SK-N-SH treated with all-trans-retinoic acid at 6 μM for 48 hours (cell line): ENCODE results near the gene LCE6A.

Experiments used
- ATAC-seq: fragments of 200-7000 bp; cut with Tn5 transposase; 3 replicates; pipeline ENCODE4 v1.9.1; 2020; ENCODE audit warnings: mild to moderate bottlenecking, moderate library complexity
- ARNTL ChIP-seq: fragments of 450-650 bp; formaldehyde crosslinking; IDR thresholded peaks from 2 replicates; pipeline ENCODE4 v1.5.0; 2020; ENCODE audit warnings: low read depth, mild to moderate bottlenecking, moderate library complexity, borderline replicate concordance
- BACH2 ChIP-seq: fragments of 250-450 bp; sonication (Bioruptor Pico); IDR thresholded peaks from 2 replicates; pipeline ENCODE4 v1.9.0; 2021; ENCODE audit warnings: mild to moderate bottlenecking, borderline replicate concordance
- CREB5 ChIP-seq: fragments of 250-450 bp; sonication (Bioruptor Pico); IDR thresholded peaks from 2 replicates; pipeline ENCODE4 v1.5.1; 2020; ENCODE audit warnings: low read depth, mild to moderate bottlenecking, moderate library complexity
- CSDC2 ChIP-seq: fragments of 250-450 bp; sonication (Bioruptor Pico); IDR thresholded peaks from 2 replicates; pipeline ENCODE4 v1.5.0; 2020; ENCODE audit warnings: mild to moderate bottlenecking, moderate library complexity
- CSRNP3 ChIP-seq: fragments of 250-450 bp; sonication (Bioruptor Pico); IDR thresholded peaks from 2 replicates; pipeline ENCODE4 v1.5.1; 2021; ENCODE audit warnings: mild to moderate bottlenecking, moderate library complexity
- ESRRG ChIP-seq: fragments of 250-450 bp; sonication (Bioruptor Pico); IDR thresholded peaks from 2 replicates; pipeline ENCODE4 v1.6.1; 2021; ENCODE audit warnings: mild to moderate bottlenecking
- GLIS3 ChIP-seq: fragments of 250-450 bp; sonication (Bioruptor Pico); IDR thresholded peaks from 2 replicates; pipeline ENCODE4 v1.5.0; 2020; ENCODE audit warnings: mild to moderate bottlenecking, moderate library complexity
- ISL1 ChIP-seq: fragments of 250-450 bp; sonication (Bioruptor Pico); IDR thresholded peaks from 2 replicates; pipeline ENCODE4 v2.1.2; 2022; ENCODE audit warnings: mild to moderate bottlenecking, moderate library complexity
- OSR1 ChIP-seq: fragments of 250-450 bp; sonication (Bioruptor Pico); IDR thresholded peaks from 2 replicates; pipeline ENCODE4 v1.8.0; 2022; ENCODE audit warnings: moderate library complexity, mild to moderate bottlenecking, inconsistent platforms
- PATZ1 ChIP-seq: fragments of 250-450 bp; sonication (Bioruptor Pico); IDR thresholded peaks from 2 replicates; pipeline ENCODE4 v1.8.0; 2020; ENCODE audit warnings: mild to moderate bottlenecking, moderate library complexity, borderline replicate concordance
- POU6F1 ChIP-seq: fragments of 250-450 bp; sonication (Bioruptor Pico); IDR thresholded peaks from 2 replicates; pipeline ENCODE4 v1.8.0; 2021; ENCODE audit warnings: low read depth, mild to moderate bottlenecking, moderate library complexity, borderline replicate concordance
- PPARA ChIP-seq: fragments of 250-450 bp; sonication (Bioruptor Pico); IDR thresholded peaks from 2 replicates; pipeline ENCODE4 v1.5.0; 2020; ENCODE audit warnings: mild to moderate bottlenecking, borderline replicate concordance
- RARB ChIP-seq: fragments of 250-450 bp; sonication (Bioruptor Pico); IDR thresholded peaks from 2 replicates; pipeline ENCODE4 v1.8.0; 2021; ENCODE audit warnings: mild to moderate bottlenecking, moderate library complexity
- SNAI2 ChIP-seq: fragments of 250-450 bp; sonication (Bioruptor Pico); IDR thresholded peaks from 2 replicates; pipeline ENCODE4 v1.5.0; 2020; ENCODE audit warnings: mild to moderate bottlenecking, moderate library complexity
- TCF4 ChIP-seq: fragments of 250-450 bp; sonication (Bioruptor Pico); IDR thresholded peaks from 2 replicates; pipeline ENCODE4 v1.8.0; 2021; ENCODE audit warnings: mild to moderate bottlenecking, moderate library complexity, borderline replicate concordance
- TOX ChIP-seq: fragments of 250-450 bp; sonication (Bioruptor Pico); IDR thresholded peaks from 2 replicates; pipeline ENCODE4 v1.8.0; 2021; ENCODE audit warnings: mild to moderate bottlenecking, moderate library complexity, borderline replicate concordance
- TSHZ2 ChIP-seq: fragments of 250-450 bp; sonication (Bioruptor Pico); IDR thresholded peaks from 2 replicates; pipeline ENCODE4 v1.5.0; 2020; ENCODE audit warnings: mild to moderate bottlenecking, moderate library complexity
- ZC3H10 ChIP-seq: fragments of 250-450 bp; sonication (Bioruptor Pico); IDR thresholded peaks from 2 replicates; pipeline ENCODE4 v1.5.1; 2021; ENCODE audit warnings: mild to moderate bottlenecking, moderate library complexity
- ZFP3 ChIP-seq: fragments of 250-450 bp; sonication (Bioruptor Pico); IDR thresholded peaks from 2 replicates; pipeline ENCODE4 v1.5.0; 2020; ENCODE audit warnings: mild to moderate bottlenecking, moderate library complexity
- ZNF565 ChIP-seq: fragments of 450-650 bp; formaldehyde crosslinking; conservative IDR thresholded peaks from 2 replicates; pipeline ENCODE4 v1.5.0; 2020; ENCODE audit warnings: low read depth, mild to moderate bottlenecking, moderate library complexity
- ZNF70 ChIP-seq: fragments of 450-650 bp; formaldehyde crosslinking; IDR thresholded peaks from 2 replicates; pipeline ENCODE4 v1.5.0; 2020; ENCODE audit warnings: mild to moderate bottlenecking, moderate library complexity

LCE6A gene

GRCh38 chr1:152817309-152817708 is 25.3 kb upstream of the LCE6A start:
- TF ChIP-seq TOX: no peak
- TF ChIP-seq BACH2 (CRISPR knock-in tag): no peak
- TF ChIP-seq POU6F1 (CRISPR knock-in tag): no peak
- TF ChIP-seq SNAI2: no peak
- no peak for TF ChIP-seq TCF4 (CRISPR knock-in tag)
- TF ChIP-seq ISL1 (CRISPR knock-in tag): no peak
- no peak for TF ChIP-seq CSDC2 (CRISPR knock-in tag)
- no peak for TF ChIP-seq RARB
- TF ChIP-seq ESRRG (CRISPR knock-in tag): no peak
- TF ChIP-seq ARNTL: no peak
- no peak for ATAC-seq

- no peak for ATAC-seq
- no peak for TF ChIP-seq RARB
- TF ChIP-seq TCF4 (CRISPR knock-in tag): no peak
- TF ChIP-seq PATZ1 (CRISPR knock-in tag): no peak
- no peak for TF ChIP-seq ZNF70
- TF ChIP-seq TSHZ2 (CRISPR knock-in tag): no peak
- TF ChIP-seq OSR1: no peak
- TF ChIP-seq ZFP3: no peak
- no peak for TF ChIP-seq CREB5 (CRISPR knock-in tag)
- no peak for TF ChIP-seq PPARA (CRISPR knock-in tag)
- TF ChIP-seq ESRRG (CRISPR knock-in tag): no peak
- TF ChIP-seq CSRNP3: no peak
- no peak for TF ChIP-seq BACH2 (CRISPR knock-in tag)
- no peak for TF ChIP-seq ISL1 (CRISPR knock-in tag)
- no peak for TF ChIP-seq GLIS3 (CRISPR knock-in tag)
- TF ChIP-seq TOX: no peak
- no peak for TF ChIP-seq SNAI2
These were observed 19.4 kb upstream of the LCE6A start for GRCh38 chr1:152823294-152823693.

- TF ChIP-seq OSR1 (no peak), PATZ1 (CRISPR knock-in tag) (no peak), ARNTL (no peak), BACH2 (CRISPR knock-in tag) (no peak), ZNF565 (no peak), CSRNP3 (no peak), RARB (no peak), ZC3H10 (no peak), ESRRG (CRISPR knock-in tag) (no peak), ZNF70 (no peak)
- no peak for ATAC-seq
These were observed 17.7 kb upstream of the LCE6A start for GRCh38 chr1:152824964-152825363.
